GM21717 (cell line): ENCODE results near the gene STK16.
"Not testable (repeated sequence)": the region's sequence is repeated elsewhere in the genome, so short reads cannot be mapped to it uniquely, and the experiment has no call there.

Experiments
- ATAC-seq: cut with Tn5 transposase; IDR thresholded peaks from one replicate; pipeline ENCODE4 v1.9.1; 2021; ENCODE audit warnings: mild to moderate bottlenecking, moderate library complexity; ENCODE audit not compliant: unreplicated experiment

The STK16 gene

GRCh38 chr2:219243291-219243761, 2.0 kb upstream of the STK16 start:
- no peak for ATAC-seq

DNA sequence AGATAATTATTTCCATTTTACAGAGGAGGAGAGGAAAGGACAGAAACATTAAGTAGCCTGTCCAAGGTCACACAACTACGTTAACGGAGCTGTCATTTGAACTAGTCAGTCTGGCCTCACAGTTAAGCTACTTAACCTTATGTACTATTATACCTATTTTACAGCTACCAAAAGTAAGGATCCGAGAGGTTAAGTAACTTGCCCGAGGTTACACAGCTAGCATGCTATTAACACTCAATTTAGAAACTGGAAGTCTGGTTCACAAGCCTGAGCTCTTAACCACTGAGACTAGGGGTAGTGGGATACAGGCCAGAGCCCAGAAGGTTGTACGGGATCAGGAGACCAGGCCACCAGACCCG, 511 bp upstream of the STK16 start:
- no peak for ATAC-seq

DNA sequence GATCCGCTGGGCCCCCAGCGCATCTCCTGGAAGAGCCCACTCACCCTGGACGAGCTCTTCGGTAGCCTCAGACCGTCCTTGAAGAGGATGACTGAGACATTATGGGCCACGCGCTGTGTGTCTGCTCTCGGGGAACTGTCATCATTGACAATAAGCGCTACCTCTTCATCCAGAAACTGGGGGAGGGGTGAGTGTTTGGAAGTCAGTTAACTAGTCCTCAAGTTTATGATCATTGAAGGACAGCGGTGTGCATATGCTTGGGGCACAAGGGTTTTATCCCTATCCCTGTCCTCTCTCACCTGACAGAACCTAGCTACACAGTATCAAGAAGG, 586 bp downstream of the STK16 start:
- no peak for ATAC-seq

DNA sequence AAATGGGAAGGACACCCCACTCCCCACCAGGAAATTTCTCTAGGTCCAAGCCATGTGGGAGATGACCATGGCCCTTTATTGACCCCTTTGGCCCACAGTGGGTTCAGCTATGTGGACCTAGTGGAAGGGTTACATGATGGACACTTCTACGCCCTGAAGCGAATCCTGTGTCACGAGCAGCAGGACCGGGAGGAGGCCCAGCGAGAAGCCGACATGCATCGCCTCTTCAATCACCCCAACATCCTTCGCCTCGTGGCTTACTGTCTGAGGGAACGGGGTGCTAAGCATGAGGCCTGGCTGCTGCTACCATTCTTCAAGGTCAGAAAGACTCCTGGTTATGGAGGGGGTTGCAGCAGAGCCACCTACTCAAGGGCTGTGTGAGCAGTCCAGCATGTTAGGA, 1.3 kb downstream of the STK16 start:
- ATAC-seq = no peak

DNA sequence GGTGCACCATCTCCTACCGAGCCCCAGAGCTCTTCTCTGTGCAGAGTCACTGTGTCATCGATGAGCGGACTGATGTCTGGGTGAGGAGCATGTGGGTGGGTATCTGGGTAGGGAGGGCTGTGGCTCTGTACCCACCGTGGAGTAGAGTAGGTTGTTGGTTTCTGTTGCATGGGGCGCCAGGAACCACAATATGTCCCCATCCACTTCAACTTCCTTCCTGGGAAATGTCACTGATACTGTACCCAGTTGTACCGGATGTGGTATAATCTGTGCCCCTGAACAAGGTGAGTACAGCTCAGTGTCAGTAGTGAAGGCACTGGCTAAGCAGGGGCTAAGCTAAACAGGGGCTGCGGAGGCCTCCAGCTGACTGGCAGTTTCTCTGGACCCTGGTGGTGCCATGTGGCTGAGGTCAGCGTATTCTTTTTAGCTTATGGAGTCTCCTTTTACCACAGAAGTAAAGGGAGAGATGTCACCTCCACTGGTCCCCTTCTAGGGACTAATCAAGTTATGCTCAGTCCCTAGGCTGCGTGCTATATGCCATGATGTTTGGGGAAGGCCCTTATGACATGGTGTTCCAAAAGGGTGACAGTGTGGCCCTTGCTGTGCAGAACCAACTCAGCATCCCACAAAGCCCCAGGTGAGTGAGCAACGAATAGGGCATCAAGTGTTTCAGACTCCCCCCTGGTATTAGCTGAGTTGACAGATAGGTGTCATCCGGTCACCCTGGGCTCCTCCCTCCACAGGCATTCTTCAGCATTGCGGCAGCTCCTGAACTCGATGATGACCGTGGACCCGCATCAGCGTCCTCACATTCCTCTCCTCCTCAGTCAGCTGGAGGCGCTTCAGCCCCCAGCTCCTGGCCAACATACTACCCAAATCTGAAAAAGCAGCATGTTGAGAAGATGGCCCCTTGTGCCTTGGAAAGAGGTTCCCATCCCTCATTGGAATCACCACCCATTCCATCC, 2.7 kb downstream of the STK16 start:
- ATAC-seq = no peak

DNA sequence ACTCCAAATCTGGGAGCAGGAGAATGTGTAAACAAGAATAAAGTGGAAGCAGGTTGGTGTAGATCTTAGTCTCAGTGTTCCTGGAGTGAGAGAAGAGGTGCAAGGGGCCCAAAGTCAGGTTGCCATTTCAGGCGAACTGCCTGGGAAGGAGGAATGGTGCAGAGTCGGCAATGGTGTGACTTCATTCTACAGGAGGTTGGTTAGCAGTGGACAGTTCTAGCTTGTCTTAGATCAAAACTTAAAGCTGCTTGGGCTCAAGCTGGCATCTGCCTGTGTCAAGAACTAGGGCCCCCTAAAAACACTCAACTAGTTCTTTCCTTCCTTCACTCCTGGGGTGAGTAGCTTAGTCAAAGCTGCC, 3.5 kb downstream of the STK16 start:
- no peak for ATAC-seq

GRCh38 chr2:219249203-219249980, 4.1 kb downstream of the STK16 start:
- ATAC-seq = peak; percentile 26

DNA sequence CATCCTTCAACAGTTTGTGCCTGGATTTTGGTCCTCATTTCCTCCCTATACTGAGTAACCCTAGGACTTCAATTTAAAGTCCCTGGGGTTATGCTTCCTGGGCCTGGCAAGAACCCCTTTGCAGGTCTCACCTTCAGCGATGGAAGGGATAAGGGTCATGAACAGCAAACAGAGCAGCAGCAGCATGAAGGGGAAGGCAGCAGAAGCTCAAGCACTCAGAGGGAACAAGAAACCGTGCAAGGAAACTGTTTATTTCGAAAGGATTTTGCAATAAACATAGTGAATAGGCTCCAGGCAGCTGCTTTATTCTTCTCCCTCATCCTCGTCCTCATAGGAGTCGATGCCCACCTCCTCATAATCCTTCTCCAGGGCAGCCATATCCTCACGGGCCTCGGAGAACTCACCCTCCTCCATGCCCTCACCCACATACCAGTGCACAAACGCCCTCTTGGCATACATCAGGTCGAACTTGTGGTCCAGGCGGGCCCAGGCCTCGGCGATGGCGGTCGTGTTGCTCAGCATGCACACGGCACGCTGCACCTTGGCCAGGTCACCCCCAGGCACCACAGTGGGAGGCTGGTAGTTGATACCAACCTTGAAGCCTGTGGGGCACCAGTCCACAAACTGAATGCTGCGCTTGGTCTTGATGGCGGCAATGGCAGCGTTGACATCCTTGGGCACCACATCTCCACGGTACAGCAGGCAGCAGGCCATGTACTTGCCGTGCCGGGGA, 4.9 kb downstream of the STK16 start:
- no peak for ATAC-seq

GRCh38 chr2:219251656-219252055, 6.4 kb downstream of the STK16 start:
- no peak for ATAC-seq

GRCh38 chr2:219252084-219252483, 6.8 kb downstream of the STK16 start:
- ATAC-seq = no peak

- ATAC-seq = no peak
Measured at GRCh38 chr2:219252570-219252899, 7.3 kb downstream of the STK16 start.

- peak; percentile 30 for ATAC-seq
Measured at GRCh38 chr2:219252900-219253752, 7.8 kb downstream of the STK16 start, which contains the start of gene TUBA4B. TUBA4B (plus strand) TSS chr2:219253243; CDS start chr2:219253408, 165 bp downstream.

DNA sequence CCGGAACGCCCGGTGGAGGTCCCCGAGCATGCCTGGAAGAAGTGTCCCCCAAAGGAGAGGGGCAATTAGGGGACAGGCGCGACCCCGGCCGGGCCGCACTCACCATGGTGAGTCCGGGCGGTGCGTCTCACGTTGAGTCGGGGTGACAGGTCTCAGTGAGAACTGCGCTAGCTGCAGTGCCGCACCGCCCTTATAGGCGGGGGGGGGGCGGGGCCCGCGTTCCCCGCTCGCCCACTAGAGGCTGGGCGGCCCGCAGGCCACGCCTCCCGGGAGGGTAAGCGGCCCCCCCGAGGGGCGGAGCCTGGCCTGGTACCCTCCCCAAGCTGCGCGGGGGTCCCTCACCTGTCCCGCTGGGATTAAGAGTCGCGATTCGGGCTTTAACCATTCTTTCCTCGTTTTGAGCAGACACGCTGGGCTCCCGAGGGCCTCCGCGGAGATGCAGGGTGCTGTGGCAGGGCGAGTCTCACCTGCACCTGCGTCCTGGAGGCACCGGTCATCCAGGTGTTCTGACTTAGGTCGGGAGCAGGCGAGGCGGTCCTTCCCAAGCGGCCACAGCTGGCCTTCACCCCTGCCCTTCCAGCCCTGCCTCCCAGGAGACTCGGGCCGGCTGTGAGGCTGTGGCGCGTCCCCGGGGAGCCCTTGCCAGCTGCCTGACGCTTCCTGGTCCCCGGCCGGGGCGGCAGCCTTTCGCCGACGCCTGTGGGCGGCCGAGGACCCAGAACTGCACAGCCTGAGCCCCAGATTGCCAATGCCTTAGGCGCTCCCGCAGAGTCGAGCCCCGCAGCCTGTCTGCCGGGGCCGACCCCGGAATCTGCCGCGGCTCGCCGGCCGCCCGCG, 8.7 kb downstream of the STK16 start, which contains the start of gene TUBA4A:
TUBA4A (minus strand) TSS at position 166 of the 837 bp plus-strand sequence; CDS start at position 106, 60 bp downstream.
- peak; percentile 47 for ATAC-seq

- ATAC-seq = peak; percentile 34
Measured at GRCh38 chr2:219254590-219255201, 9.4 kb downstream of the STK16 start.

GRCh38 chr2:219258942-219259341, 13.7 kb downstream of the STK16 start:
- ATAC-seq = not testable (repeated sequence)

DNA sequence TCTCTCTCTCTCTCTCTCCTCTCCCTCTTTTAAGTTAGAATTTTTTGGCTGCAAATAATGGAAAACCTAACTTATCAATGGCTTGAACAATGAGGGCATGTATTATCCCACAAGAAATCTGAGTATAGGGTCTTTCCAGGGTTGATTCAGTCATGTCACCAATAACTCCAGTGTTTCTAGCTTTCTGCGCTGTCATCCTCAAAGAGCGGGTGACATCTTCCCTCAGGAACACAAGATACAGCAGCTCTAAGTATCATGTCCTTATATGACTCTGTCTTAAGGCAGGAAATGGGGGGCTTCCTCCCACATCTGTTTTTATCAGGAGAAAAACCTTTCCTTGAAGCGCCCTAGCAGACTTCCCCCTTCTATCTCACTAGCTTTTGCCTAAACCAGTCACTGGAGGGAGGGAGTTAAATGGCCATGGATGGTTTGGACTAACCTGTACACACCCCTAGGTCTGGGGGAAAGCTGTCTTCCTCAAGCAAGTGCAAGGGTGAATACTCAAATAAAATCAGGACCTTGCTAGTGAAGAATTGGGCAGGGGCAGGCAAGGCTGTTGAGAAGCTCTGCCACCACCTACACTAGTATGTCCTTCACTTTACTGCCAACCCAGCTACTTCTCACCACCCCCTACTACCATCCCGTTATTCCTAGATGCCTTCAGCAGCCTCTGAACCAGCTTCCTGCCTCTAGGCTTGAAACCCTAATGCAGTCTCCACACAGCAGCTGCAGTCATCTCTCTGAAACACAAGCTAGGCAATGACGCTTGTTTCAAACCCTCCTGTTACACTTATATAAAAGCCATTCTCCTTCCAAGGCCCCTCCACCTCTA, 16.0 kb downstream of the STK16 start:
- ATAC-seq = no peak

GRCh38 chr2:219266232-219266631, 21.0 kb downstream of the STK16 start:
- no peak for ATAC-seq

DNA sequence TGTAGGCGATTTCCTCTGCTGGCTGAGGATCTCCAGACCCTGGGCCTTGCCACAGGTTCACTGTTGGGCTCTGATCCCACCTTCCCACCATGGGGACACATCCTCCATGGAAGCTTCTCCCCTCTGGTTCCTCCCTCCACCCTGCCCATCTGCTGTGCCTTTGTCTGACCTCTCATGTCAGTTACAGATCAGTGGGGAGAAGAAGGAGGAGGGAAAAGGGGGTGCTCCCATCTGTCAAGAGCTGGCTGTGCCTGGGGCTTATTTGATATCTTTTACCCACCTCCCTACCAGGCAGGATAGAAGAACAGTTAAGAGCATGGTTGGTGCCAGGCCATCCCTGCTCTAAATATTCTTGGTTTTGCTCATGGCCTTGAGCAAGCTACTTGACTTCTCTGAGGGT, 21.6 kb downstream of the STK16 start:
- ATAC-seq = no peak
